Activated effector memory CD4-positive, alpha-beta T cell treated with anti-CD3 and anti-CD28 coated beads, Interleukin-2, amount 50 U/mL, for 16 hours (primary cell): Measurements from ENCODE around the gene MIOS.

Source experiments
- DNase-seq: peaks from one replicate; pipeline ENCODE4 v3.0.0-alpha.2; 2020

The MIOS gene

DNA sequence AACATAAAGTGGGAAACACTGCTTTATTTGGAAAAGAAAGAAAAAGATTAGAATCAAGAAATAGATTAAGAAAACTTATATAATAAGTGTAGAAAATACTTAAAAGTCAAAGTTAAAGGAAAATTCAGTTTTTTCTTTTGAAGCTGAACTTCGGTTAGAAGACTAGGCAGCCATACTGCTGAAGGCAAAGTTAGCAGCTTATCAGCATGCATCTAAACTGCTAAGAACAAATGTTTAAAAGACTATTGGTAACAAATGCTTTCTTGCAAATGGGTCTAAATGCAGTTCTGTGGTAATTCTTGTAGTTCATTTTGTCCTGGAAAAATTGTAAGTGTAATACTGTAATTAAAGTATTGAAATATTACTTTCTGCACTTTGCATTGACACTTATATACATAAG is 18.0 kb downstream of the MIOS start:
- no peak for DNase-seq

DNA sequence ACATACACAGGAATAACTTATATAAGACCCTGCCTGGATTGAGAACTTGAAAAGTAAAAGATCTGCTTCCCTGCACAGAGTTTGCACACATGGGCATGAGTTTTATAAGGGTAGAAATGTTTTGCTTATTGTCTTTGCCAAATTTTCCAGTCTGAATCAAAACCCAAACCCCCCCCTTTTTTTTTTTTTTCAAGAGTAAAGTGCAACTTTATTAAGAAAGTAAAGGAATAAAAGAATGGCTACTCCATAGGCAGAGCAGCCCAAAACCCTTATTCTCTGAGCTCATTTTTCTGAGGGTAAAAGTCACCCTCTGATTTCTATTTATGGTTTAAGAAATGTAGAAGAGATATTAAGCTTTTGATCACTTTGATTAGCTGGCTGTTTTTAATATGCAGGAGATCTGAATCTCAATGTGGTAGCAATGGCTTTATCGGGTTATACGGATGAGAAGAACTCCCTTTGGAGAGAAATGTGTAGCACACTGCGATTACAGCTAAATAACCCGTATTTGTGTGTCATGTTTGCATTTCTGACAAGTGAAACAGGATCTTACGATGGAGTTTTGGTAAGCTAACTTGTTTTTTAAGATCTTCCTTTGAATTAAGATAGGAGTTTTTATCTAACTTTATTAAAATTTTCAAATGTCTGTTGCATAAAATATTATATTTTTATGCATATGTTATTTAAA is 18.7 kb downstream of the MIOS start:
- DNase-seq: no peak

DNA sequence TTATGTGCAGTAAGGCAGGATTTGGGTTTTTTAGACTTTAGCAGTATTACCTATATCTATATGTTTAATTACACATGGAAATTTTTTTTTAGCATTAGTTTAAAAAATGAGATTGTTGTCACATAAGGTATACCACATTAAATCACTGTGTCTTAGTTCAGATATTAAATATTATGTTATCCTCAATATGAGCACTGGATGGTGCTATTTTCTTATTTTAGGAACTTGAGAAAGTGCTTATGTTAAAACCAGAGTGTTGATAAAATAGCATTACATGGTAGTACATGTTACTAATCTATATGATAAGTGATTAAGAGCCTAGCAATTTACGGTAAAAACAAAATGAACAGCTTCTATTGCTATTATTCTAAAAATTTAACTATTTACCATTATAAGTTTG is 28.8 kb downstream of the MIOS start:
- DNase-seq: no peak

DNA sequence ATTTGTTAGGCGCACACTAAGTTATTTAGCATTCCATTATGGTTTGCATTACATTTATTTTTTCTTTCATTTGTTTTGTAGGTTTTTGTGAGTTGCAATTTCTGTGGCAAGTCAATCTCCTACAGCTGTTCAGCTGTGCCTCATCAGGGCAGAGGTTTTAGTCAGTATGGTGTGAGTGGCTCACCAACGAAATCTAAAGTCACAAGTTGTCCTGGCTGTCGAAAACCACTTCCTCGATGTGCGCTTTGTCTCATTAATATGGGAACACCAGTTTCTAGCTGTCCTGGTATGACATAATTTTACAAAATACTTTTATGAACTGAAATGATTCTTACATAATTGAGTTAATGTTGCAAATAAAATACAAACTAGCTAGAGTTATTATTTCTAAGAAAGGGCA is 29.5 kb downstream of the MIOS start:
- DNase-seq: no peak

DNA sequence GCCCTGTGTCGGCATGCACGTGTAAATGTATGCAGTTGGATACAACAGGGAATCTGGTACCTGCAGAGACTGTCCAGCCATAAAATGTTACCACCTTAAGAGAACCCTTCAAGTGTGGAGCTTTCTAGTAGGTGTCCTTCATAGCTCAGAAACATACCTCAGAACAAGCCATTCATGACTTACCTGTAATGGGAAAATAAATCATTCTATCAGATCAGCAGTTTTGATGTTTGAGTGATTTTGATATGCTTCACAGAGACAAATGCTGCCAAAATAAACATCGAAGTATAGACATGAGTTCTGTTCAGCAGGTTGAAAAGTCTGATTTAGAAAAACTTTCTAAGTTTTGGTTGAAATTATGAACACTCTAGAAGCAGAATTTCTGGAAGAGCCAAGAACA is 40.3 kb downstream of the MIOS start:
- DNase-seq: no peak

DNA sequence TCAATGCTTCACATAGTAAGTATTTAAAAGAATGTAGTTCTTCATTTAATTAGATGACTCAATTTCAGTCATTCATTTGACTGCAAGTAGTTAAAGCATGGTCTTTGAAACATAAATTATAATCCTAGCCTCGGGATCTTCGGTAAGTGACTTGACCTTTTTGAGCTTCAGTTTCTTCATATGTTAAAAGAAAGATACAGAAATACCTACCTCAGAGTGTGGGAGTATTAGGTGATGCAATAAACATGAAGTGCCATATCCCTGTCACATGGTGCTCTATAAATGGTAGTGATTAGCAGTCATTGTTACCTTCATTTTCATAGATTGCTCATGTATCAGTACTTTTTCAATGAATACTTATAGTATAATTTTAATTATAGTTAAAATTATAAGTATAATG is 42.6 kb downstream of the MIOS start:
- DNase-seq: no peak

DNA sequence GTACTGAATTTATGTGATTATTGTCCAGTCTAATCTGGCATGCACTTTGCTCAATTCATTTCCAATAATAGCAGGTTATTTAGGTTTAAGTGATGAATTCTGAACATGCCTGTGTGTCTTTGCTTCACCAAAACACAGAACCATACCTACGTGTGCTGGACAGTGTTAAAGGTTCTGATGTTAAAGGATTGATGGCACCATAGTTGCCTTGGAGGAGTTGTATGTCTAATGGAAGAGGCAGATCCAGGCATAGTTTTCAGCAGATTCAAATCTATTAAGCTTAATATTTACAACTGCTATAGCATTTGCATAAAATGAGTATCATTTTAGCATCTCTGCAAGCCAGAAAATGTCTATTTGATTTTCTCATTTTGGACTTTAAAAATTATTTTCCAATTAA is 45.8 kb downstream of the MIOS start:
- DNase-seq: no peak

DNA sequence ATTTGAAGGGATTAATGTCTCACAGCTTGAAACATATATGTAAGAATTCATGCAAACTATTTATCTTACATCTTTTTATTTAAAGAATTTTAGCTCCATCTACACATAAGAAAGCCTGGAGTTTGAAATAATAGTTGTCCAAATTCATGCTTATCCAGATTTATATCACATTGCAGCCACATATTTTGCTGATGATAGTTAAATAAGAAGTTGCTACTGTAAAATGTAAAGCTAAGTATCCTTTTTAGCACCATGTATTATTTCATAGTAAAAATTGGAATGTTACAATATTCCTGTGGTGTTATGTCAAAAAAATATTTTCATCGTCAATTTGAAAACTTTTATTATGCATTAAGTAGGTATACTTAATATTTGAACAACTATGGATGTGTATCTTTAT is 46.5 kb downstream of the MIOS start:
- no peak for DNase-seq

DNA sequence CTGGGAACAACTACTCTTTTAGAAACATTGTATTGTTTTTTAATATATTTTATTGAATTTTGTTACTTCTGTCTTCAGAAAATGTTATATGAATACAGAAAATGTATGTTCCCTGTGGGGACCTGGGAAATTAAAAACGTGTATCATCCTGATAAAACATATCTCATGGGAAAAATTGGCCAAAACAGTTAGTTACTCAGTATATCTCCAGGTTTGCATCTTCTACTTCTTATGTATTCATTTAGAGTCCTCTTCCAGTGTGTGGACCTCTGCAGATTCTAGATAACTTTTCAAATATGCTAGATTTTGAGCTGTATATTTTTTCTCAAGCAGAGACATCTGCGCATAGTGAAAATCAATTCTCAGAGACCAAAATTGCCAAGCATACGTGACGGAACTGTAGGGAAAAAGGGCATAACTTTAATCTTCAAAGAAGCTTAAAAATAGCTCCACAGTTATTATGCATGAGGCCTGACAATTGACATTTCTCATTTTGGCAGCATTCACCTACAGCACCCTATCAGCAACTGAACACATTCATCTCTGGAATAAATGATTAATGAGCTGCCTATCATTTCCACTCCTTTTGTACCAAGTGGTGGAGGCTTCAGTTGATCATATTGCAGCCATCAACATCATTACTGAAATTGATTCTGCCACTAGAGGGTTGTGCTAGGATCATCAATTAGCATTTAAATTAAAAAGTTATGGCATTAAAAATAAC is 47.5 kb downstream of the MIOS start:
- DNase-seq: no peak

DNA sequence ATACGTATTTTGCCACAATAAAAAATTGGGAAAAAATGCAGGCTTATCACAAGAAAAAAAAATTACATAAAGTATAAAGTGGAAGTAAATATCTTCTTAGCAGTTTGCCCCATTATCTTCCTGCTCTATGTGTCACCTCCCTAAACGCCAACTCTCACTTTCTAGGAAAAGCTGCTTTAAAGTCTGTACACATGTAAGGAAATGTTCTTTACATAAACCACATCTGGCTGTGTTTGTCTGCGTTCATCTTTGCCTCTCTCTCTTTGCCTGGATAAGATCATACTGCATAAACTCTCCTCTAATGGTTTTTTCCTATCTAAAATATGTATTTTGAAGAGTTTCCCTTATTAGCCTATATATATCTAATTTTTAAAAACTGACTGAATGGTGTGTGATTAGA is 50.9 kb downstream of the MIOS start:
- no peak for DNase-seq

DNA sequence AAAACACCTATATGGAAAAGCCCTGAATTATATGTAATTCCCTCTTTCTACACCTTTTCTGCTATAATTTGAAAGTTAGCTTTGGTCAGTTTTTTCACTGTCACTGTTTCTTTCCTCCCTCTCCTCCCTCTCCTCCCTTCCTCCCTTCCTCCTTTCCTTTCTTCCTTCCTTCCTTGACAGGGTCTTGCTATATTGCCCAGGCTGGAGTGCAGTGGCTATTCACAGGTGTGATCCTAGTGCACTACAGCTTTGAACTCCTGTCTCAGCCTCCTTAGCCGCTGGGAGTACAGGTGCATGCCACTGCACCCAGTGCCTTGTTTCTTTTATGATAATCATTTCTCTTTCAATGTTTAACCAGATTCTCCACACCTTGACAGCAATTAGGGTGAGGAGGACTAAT is 51.7 kb downstream of the MIOS start:
- no peak for DNase-seq

DNA sequence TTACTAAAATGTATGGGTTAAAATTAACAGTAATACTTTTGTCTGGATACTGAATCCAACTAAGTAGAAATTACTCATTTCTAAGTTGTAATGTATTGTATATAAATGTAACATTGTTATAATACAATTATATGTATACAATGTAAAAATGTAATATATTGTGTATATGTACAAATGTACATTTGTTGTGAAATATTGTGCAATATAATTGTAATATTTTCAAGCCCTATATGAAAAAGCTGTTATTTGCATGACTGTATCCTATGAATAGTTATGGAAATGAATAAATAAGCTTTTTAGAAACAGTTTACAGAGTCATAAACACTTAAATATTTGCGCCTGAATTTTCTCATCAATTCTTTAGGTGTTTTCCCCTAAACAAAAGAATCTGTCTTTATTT is 53.6 kb downstream of the MIOS start:
- no peak for DNase-seq

DNA sequence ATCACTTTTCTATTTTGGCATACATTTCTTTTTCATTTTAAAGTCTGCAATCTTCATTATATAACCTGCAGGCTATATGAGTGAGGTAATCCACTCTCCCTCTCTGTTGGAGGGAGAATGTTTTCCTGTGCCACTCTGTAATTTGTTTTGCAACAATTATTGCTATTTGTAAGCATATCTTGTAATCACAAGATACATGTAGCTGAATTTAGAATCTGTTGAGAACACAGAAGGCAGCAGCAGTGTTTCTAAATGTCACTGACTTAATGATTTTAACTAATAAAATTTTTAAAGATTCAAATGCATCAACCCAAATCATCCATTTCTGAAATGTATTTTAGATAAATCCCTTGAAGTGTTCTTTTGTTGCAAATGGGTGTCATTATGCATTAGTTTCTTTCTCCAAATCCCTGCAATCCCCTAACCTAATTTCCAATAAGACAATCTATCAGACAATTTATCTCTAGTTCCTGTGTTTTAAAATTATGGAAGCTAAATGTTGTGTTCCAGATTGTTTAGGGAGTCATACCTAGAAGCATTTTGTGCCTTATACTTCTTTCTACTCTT is 54.0 kb downstream of the MIOS start:
- no peak for DNase-seq

DNA sequence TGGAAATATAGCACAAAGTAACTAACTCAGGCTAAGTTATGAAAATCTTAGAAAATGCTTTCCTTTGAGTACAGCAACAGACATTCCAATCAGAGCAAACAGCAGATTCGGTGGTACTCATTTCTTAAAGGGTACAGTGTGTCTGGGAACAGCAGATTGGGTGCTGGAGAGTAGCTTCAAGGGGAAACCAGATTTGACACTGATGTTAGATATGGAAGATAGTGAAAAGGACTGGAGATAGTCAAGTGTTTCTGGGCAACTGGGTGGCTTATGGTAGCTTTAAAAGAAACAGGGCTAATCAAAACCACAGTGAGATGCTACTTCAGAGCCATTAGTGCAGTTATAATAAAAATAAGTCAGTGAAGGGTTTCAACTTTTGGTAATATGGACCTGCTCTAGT is 61.8 kb downstream of the MIOS start:
- DNase-seq: no peak

DNA sequence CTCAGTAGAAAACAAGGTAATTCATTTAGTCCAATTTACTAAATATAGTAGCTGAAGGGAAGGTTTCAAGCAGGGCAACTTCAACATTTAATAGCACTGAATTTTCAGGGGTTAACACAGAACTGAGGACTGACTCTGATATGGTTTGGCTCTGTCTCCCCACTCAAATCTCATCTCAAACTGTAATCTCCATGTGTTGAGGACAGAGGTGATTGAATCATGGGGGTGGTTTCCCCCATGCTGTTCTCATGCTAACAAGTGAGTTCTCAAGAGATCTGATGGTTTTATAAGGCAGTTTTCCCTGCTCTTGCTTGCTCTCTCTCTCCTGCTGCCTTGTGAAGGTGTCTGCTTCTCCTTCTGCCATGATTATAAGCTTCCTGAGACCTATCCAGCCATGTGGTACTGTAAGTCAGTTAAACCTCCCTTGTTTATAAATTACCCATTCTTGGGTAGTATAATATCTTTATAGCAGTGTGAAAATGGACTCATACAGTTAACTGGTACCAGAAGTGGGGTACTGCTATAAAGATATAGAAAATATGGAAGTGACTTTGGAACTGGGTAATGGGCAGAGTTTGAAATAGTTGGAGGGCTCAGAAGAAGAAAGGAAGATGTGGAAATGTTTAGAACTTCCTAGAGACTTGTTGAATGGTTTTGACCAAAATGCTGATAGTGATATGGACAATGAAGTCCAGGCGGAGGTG is 64.1 kb downstream of the MIOS start:
- no peak for DNase-seq

DNA sequence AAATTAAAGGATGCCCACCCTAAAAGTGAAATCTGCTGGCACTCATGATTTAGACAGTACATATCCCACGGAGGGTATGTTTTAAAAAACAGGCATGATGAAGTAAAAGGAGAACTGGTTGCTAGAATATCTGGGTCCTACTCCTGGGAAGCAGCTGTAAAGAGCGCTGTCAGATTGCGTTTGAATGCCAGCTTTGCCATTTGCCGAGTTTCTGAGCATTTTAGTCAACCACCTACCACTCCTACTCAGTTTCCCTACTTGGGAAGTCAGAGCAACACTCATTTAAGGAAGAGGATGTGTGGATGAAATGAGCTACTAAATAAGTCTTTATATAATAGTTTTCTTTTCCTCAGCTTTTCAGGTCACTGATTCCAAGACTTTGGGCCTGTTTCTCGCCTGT is 72.7 kb downstream of the MIOS start:
- DNase-seq: no peak

DNA sequence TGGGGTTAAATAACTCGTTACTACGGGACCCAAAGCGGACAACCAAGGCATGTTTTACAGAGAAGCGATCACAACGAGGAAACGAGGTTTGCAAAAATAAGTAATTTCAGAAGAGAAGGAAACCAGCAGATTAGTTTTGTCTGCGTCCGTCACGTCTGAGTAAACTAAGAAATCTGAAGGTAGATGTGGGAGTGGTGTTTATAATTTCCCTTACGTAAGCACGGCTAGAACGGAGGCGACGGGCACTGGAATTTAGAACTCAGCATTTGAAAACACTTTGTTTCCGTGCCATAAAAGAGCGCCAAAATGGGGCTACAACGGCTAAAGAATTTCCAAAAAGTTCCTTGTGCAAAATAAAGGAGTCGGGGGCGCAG is 73.2 kb downstream of the MIOS start:
- DNase-seq: peak; percentile 82

DNA sequence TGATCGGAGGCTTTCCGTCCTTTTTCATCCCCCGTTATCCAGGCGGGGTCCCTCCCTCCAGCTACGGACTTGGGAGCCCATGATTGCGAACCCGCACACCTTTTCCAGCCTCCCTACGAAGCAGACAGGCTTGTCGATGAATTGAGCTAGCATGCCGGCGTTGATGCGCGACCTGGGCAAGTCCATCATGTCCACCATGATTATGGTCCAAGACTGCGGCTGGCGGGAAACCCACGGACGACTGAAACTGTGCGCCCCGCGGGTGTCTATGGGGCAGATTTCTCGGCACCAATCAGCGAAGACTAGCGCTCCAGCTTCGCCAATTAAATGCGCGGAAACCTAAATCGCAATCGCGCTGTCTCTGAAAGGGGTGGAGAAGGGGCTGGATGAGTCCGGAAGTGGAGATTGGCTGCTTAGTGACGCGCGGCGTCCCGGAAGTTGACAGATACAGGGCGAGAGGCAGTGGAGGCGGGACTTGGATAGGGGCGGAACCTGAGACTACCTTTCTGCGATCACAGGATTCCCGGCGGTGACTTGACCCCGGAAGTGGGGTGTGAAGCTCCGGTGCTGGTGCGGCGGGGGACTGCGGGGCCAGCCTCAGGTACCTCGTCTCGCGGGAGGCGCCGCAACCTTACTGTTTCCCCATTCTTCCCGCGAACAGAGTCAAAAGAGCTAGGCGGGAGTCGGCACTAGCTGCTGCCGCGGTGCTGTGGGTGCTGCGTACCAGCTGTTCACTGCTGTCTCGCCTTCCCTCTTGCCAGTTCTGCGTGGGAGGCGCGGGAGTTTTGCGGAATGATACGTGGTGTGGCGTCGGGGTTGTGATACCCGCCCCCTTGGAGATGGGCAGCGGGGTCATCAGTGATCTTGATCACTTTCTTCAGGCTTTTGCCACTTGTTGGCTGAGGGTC is 73.8 kb downstream of the MIOS start, which contains the start of gene UMAD1:
TSS of gene UMAD1 (plus strand) at position 532 of the 908 bp plus-strand sequence. CDS start 32,620 bp downstream, outside the sequence.
- peak; percentile 99 for DNase-seq

DNA sequence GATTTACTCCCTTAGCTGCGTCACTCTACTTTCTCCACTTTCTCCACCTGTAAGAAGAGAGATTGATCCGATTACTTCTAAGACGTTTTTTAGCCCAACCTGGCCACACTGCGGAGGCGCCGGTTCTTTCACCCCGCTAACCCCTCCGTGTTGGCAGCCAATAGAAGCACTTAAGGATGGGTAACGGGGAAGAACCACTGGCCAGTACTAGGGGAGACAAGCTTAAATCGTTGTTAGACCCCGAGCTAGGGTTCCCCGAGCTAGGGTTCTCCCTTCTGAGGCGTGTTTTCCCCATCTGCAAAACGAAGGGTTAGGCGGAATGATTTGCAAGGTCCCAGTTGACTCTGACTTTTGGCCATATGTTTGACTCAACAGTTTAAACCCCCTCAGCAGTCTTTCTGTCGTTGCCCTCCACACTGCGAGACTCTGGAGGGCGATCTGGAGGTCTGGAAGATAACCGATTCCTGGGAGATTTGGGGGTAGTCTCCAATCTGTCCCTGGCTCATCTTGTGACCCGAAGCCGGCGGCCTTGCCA is 74.5 kb downstream of the MIOS start:
- no peak for DNase-seq

DNA sequence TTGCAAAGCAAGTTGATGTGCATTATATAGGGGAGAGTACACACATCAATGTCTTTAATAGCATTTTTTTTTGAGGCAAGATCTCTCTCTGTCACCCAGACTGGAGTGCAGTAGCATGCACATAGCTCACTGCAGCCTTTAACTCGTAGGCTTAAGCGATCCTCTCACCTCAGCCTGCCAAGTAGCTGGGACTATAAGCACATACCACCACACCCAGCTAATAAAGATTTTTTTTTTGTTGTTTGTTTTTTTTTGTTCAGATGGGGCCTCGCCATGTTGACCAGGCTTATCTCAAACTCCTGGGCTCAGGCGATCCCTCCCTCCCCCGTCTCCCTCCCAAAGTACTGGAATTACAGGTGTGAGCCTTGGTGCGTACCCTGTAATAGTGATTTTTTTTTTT is 75.4 kb downstream of the MIOS start:
- no peak for DNase-seq

DNA sequence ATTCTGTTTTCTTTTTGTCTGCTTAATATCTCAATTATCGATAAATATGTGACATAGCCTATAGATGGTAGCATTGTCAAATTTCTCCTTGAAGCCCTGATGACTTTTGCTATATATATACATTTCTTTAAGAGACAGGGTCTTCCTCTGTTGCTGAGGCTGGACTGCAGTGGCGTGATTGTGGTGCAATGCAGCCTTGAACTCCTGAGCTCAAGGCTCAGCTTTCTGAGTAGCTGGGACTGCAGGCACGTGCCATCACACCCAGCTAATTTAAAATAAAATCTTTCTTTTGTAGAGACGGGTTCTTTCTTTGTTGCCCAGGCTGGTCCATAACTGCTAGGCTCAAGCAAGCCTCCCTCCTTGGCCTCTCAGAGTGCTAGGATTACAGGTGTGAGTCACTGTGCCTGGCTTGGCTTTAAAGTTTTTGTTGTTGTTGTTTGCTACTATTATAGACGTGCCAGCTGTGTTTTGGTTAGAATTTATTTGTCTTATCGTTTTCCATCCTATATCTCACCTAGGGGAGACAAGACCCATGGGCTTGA is 80.9 kb downstream of the MIOS start:
- DNase-seq: no peak

DNA sequence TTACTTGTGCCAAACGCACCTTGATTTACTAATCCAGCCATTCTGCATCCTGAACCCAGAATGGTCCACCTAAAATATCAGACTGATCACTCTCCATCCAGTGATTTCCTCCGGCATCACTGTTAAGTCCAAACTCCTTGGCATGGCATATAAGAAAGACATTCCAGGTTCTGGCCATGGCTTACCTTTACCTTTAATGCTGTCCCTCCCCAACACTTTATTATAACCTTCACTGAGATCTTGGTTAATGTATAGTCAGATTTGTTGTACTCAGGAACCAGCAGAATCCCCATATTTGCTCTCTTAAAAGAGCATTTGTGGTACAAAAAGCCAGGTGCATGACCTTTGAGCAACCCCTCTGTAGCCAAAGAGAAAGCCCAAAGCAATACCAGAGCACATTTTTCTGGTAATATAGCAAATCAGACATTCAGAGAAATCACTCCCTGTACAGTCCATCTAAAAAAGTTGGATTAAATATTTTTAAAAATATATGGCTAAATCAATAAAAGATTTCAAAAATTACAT is 84.1 kb downstream of the MIOS start:
- no peak for DNase-seq
